SHP77 treated with DMSO at 0.1 percent for 48 hours (cell line): Measurements from ENCODE around the gene GSTO2.

Experiments used
- DNase-seq: peaks from one replicate; lab custom pipeline; 2025; lab: John Stamatoyannopoulos, UW

Gene GSTO2

GRCh38 chr10:104340641-104341040 is 71.7 kb downstream of the GSTO2 start:
- no peak for DNase-seq

GRCh38 chr10:104342941-104343411 is 74.0 kb downstream of the GSTO2 start:
- DNase-seq = no peak

DNA sequence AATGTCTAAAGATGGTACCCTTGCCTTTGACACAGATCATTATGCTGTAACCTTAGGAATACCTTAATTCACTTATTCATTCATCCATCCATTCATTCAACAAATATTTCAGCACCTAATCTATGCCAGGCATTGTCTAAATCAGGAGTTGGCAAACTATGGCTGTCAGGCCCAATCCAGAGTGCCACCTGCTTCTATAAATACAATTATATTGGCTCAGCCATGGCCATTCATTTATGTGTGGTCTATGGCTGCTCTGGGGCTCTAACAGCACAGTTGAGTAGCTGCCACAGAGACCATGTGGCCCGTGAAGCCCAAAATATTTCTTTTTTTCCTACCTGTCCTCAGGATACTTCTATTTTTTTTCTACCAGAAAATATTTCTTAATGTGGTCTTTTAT is 75.2 kb downstream of the GSTO2 start:
- DNase-seq = no peak

- DNase-seq = no peak
Measured at GRCh38 chr10:104345515-104345914, 76.5 kb downstream of the GSTO2 start.

DNA sequence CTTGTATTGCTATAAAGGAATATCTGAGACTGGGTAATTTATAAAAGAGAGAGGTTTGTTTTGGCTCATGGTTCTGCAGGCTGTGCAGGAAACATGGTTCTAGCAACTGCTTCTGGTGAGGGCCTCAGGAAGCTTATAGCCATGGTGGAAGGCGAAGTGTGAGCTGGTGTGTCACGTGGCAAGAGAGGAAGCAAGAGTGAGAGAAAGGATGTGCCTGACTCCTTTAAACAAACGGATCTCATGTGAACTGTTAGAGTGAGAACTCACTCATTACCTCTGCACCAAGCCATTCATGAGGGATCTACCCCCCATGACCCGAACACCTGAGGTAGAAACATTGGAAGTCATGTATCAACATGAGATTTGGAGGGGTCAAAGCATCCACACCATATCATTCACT is 77.0 kb downstream of the GSTO2 start:
- no peak for DNase-seq

- DNase-seq = no peak
Measured at GRCh38 chr10:104347295-104348045, 78.5 kb downstream of the GSTO2 start.

DNA sequence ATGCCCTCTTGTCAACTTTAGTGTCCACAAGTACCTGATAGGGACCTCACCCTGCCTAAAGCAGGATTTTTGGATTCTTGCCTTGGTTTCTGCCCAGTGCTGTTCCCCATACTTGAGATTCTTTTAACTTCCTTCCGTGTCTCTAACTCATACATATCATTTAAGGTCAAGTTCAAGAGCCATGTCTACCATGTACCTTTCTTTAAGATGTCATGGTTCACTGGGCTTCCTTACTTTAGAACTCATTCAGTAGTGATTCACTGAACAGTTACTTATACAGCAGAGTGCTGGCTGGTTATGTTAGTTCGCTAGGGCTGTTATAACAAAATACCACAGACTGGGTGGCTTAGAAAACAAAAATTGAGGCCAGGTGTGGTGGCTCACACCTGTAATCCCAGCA is 79.6 kb downstream of the GSTO2 start:
- no peak for DNase-seq

DNA sequence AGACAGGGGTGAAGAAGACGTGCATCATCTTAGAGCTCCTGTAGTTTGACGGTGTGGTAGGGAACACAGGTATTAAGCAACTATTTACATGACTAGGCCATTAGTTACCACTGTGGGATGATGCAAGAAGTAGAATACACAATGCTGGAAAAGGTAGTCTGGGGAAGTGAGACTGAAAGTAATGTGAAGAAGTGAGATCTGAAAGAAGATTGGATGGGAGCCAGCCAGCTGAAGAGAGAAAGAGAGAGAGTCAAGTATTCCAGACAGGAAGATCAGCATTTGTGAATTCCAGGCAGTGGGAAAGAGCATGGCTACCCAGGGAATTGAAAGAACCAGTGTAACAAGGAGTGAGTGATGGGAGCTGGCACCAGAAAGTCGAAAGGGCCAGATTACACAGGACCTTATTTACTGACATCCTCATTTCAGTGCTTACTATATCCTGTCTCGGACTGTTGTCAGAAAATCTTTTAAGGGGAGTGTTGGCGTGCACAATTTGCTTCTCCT is 80.7 kb downstream of the GSTO2 start:
- no peak for DNase-seq

GRCh38 chr10:104350127-104350635 is 81.2 kb downstream of the GSTO2 start:
- DNase-seq = peak; percentile 51

DNA sequence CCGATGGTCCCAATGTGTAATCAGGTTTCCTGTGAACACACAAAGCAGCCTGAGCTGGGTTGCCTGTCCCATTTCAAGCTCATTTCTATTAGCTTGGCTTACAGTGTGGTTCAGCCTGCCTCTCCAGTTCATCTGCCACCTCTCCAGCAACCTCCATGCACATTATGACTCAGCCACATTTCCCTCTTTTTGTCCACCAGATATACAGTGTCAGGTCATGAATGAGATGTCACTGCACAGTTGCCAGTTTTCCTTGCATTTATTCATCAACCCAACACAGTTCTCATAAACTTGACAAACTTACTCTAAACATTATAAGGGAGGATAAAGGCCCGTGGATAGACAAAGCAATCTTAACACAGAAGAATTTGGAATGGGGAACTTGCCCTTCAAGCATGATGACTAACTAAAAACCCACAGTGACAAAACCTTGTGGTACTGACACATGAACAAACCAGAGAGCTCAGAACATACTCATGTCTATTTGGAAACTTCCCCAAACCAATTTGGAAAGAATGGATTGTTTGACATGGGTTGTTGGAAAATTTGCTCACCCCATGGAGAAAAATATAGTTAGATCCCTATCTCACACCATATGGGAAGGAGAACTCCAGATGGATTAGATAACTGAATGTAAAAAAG is 82.2 kb downstream of the GSTO2 start:
- no peak for DNase-seq

DNA sequence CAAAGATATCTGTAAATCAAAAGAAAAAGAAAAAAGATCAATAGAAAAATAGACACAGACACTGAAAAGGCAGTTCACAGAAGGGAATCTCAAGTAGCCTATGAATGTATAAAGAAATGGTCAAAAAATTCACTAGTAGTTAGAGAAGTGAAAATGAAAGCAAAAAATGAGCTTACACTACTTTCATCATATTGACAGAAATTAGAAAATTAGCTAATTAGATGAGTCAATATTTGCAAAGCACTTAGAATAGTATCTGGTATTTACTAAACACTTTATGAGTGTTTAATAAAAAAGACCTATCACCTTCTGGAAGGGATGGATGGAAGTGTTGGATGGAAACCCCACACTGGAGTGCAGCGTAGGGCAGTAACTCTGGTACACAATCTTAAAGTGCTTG is 82.9 kb downstream of the GSTO2 start:
- no peak for DNase-seq

GRCh38 chr10:104353325-104354048 is 84.5 kb downstream of the GSTO2 start, which contains the start of gene CFAP58:
TSS of gene CFAP58 (plus strand) at chr10:104353833. CDS start at chr10:104353898, 65 bp downstream.
- peak; percentile 83 for DNase-seq
